Iris pigment epithelial cell (primary cell): Measurements from ENCODE around the gene EIF3C.
"Not testable (repeated sequence)": the region's sequence is repeated elsewhere in the genome, so short reads cannot be mapped to it uniquely, and the experiment has no call there.

Source experiments
- DNase-seq: peaks from one replicate; pipeline ENCODE4 v3.0.0-alpha.2; 2011; ENCODE audit warnings: low read depth

Gene EIF3C

GRCh38 chr16:28711220-28712083, at the start of gene EIF3C:
TSS of gene EIF3C (plus strand) at chr16:28711464. CDS start at chr16:28711687, 223 bp downstream.
- not testable (repeated sequence) for DNase-seq

- DNase-seq: not testable (repeated sequence)
Observed at GRCh38 chr16:28666264-28666663, 45.0 kb upstream of the EIF3C start.

GRCh38 chr16:28667480-28667879, 43.8 kb upstream of the EIF3C start:
- not testable (repeated sequence) for DNase-seq

GRCh38 chr16:28668199-28668598, 43.1 kb upstream of the EIF3C start:
- DNase-seq: not testable (repeated sequence)

GRCh38 chr16:28688327-28688952, 22.8 kb upstream of the EIF3C start:
- DNase-seq: not testable (repeated sequence)

GRCh38 chr16:28689425-28689824, 21.8 kb upstream of the EIF3C start:
- not testable (repeated sequence) for DNase-seq

GRCh38 chr16:28691722-28692121, 19.5 kb upstream of the EIF3C start:
- DNase-seq: not testable (repeated sequence)

GRCh38 chr16:28693257-28693950, 17.9 kb upstream of the EIF3C start:
- not testable (repeated sequence) for DNase-seq

GRCh38 chr16:28699792-28700191, 11.5 kb upstream of the EIF3C start:
- not testable (repeated sequence) for DNase-seq

- not testable (repeated sequence) for DNase-seq
Observed at GRCh38 chr16:28700349-28700748, 10.9 kb upstream of the EIF3C start.

GRCh38 chr16:28701384-28701783, 9.9 kb upstream of the EIF3C start:
- not testable (repeated sequence) for DNase-seq

- DNase-seq: not testable (repeated sequence)
Observed at GRCh38 chr16:28704246-28704645, 7.0 kb upstream of the EIF3C start.

GRCh38 chr16:28722852-28723650, 11.8 kb downstream of the EIF3C start:
- DNase-seq: not testable (repeated sequence)

GRCh38 chr16:28731253-28731652, 20.0 kb downstream of the EIF3C start:
- DNase-seq: not testable (repeated sequence)

GRCh38 chr16:28732455-28733124, 21.3 kb downstream of the EIF3C start:
- not testable (repeated sequence) for DNase-seq

- not testable (repeated sequence) for DNase-seq
Observed at GRCh38 chr16:28739787-28740186, 28.5 kb downstream of the EIF3C start.

GRCh38 chr16:28740631-28741030, 29.4 kb downstream of the EIF3C start:
- DNase-seq: not testable (repeated sequence)

- DNase-seq: not testable (repeated sequence)
Observed at GRCh38 chr16:28741295-28741694, 30.0 kb downstream of the EIF3C start.

- DNase-seq: not testable (repeated sequence)
Observed at GRCh38 chr16:28746618-28747350, 35.5 kb downstream of the EIF3C start.

- DNase-seq: not testable (repeated sequence)
Observed at GRCh38 chr16:28749997-28750465, 38.8 kb downstream of the EIF3C start.
